AG09319 (cell line): ENCODE measurements around the gene ZNF639.

Experiments
- DNase-seq: peaks from one replicate; pipeline ENCODE4 v3.0.0-alpha.2; 2010; ENCODE audit warnings: low read depth; ENCODE audit errors: extremely low read depth
- CTCF ChIP-seq: IDR thresholded peaks from 2 replicates; pipeline ENCODE4 v1.5.1; 2011; ENCODE audit warnings: low read depth, mild to moderate bottlenecking, inconsistent platforms, low read length, moderate library complexity

Gene ZNF639

GRCh38 chr3:179281825-179282224 lies 41.0 kb upstream of the ZNF639 start:
- no peak for DNase-seq
- no peak for TF ChIP-seq CTCF

- DNase-seq: no peak
- TF ChIP-seq CTCF: no peak
These were observed 36.5 kb upstream of the ZNF639 start for GRCh38 chr3:179286331-179286730.

GRCh38 chr3:179288845-179289244 lies 34.0 kb upstream of the ZNF639 start:
- TF ChIP-seq CTCF: no peak
- no peak for DNase-seq

GRCh38 chr3:179289295-179289694 lies 33.5 kb upstream of the ZNF639 start:
- no peak for DNase-seq
- no peak for TF ChIP-seq CTCF

- TF ChIP-seq CTCF: no peak
- DNase-seq: no peak
These were observed 30.4 kb upstream of the ZNF639 start for GRCh38 chr3:179292450-179292849.

- TF ChIP-seq CTCF: no peak
- no peak for DNase-seq
These were observed 24.7 kb upstream of the ZNF639 start for GRCh38 chr3:179297971-179298725.

- no peak for TF ChIP-seq CTCF
- DNase-seq: no peak
These were observed 23.5 kb upstream of the ZNF639 start for GRCh38 chr3:179299316-179299715.
